Measurements from ENCODE around the gene CD109. TPM values are rescaled to one million over a fixed set of nuclear protein-coding genes. Genes with fewer than 3 reads are reported as not detected.
"Not testable (repeated sequence)": the region's sequence is repeated elsewhere in the genome, so short reads cannot be mapped to it uniquely, and the experiment has no call there.

Gene CD109
- polyA plus RNA-seq, 4 donors: 12.7 to 16.8 (median 14.8) TPM

GRCh38 chr6:73680289-73680918 is 15.6 kb upstream of the CD109 start:
- DNase-seq (ENCODE audit: low read depth in 4 of 4, low spot score in 3 of 4): no peak

- not testable (repeated sequence) for DNase-seq (ENCODE audit: low read depth in 4 of 4, low spot score in 3 of 4)
Observed at GRCh38 chr6:73683574-73683973, 12.4 kb upstream of the CD109 start.

GRCh38 chr6:73688351-73688750 is 7.7 kb upstream of the CD109 start:
- DNase-seq (ENCODE audit: low read depth in 4 of 4, low spot score in 3 of 4): no peak

GRCh38 chr6:73690056-73690455 is 5.9 kb upstream of the CD109 start:
- DNase-seq (ENCODE audit: low read depth in 4 of 4, low spot score in 3 of 4): no peak

GRCh38 chr6:73691512-73691911 is 4.5 kb upstream of the CD109 start:
- no peak for DNase-seq (ENCODE audit: low read depth in 4 of 4, low spot score in 3 of 4)

- DNase-seq (ENCODE audit: low read depth in 4 of 4, low spot score in 3 of 4): no peak
Observed at GRCh38 chr6:73694711-73695411, 1.1 kb upstream of the CD109 start.

- DNase-seq (ENCODE audit: low read depth in 4 of 4, low spot score in 3 of 4): no peak
Observed at GRCh38 chr6:73696966-73697655, 1.1 kb downstream of the CD109 start.

- DNase-seq (ENCODE audit: low read depth in 4 of 4, low spot score in 3 of 4): no peak
Observed at GRCh38 chr6:73699676-73700459, 3.9 kb downstream of the CD109 start.

- no peak for DNase-seq (ENCODE audit: low read depth in 4 of 4, low spot score in 3 of 4)
Observed at GRCh38 chr6:73702444-73702843, 6.4 kb downstream of the CD109 start.

GRCh38 chr6:73703466-73703865 is 7.5 kb downstream of the CD109 start:
- DNase-seq (ENCODE audit: low read depth in 4 of 4, low spot score in 3 of 4): no peak

- DNase-seq (ENCODE audit: low read depth in 4 of 4, low spot score in 3 of 4): no peak
Observed at GRCh38 chr6:73704260-73704659, 8.3 kb downstream of the CD109 start.

GRCh38 chr6:73704798-73705197 is 8.8 kb downstream of the CD109 start:
- DNase-seq (ENCODE audit: low read depth in 4 of 4, low spot score in 3 of 4): no peak

GRCh38 chr6:73706971-73707370 is 11.0 kb downstream of the CD109 start:
- DNase-seq (ENCODE audit: low read depth in 4 of 4, low spot score in 3 of 4): no peak

GRCh38 chr6:73710470-73710869 is 14.5 kb downstream of the CD109 start:
- no peak for DNase-seq (ENCODE audit: low read depth in 4 of 4, low spot score in 3 of 4)

- DNase-seq (ENCODE audit: low read depth in 4 of 4, low spot score in 3 of 4): no peak
Observed at GRCh38 chr6:73710948-73711347, 14.9 kb downstream of the CD109 start.

GRCh38 chr6:73712535-73713173 is 16.7 kb downstream of the CD109 start:
- DNase-seq (ENCODE audit: low read depth in 4 of 4, low spot score in 3 of 4): no peak

- no peak for DNase-seq (ENCODE audit: low read depth in 4 of 4, low spot score in 3 of 4)
Observed at GRCh38 chr6:73713426-73714147, 17.6 kb downstream of the CD109 start.

GRCh38 chr6:73715111-73715508 is 19.1 kb downstream of the CD109 start:
- DNase-seq (ENCODE audit: low read depth in 4 of 4, low spot score in 3 of 4): not testable (repeated sequence)

- DNase-seq (ENCODE audit: low read depth in 4 of 4, low spot score in 3 of 4): no peak
Observed at GRCh38 chr6:73719046-73719445, 23.0 kb downstream of the CD109 start.

Data from right renal pelvis (tissue), 4 donors.